Progenitor cell of endocrine pancreas (in vitro differentiated cells): ENCODE measurements around the gene HBA2. TPM values are rescaled to one million over a fixed set of nuclear protein-coding genes. Genes with fewer than 3 reads are reported as not detected.
"Not testable (repeated sequence)": the region's sequence is repeated elsewhere in the genome, so short reads cannot be mapped to it uniquely, and the experiment has no call there.

ENCODE experiments used
- DNase-seq: peaks from one replicate; pipeline ENCODE4 v3.0.0; 2021; ENCODE audit warnings: low spot score; ENCODE audit not compliant: unreplicated experiment
- H3K27ac Mint-ChIP-seq: 2 replicates; pipeline ENCODE4 v1.8.0; 2021; ENCODE audit warnings: mild to moderate bottlenecking, moderate library complexity, mixed read lengths
- H3K27me3 Mint-ChIP-seq: 2 replicates; pipeline ENCODE4 v1.8.0; 2021; ENCODE audit warnings: mixed read lengths
- H3K36me3 Mint-ChIP-seq: 2 replicates; pipeline ENCODE4 v1.8.0; 2022; ENCODE audit warnings: mixed read lengths; ENCODE audit not compliant: insufficient read depth
- H3K4me1 Mint-ChIP-seq: 2 replicates; pipeline ENCODE4 v1.8.0; 2021; ENCODE audit warnings: low read depth, mixed read lengths
- H3K4me3 Mint-ChIP-seq: 2 replicates; pipeline ENCODE4 v1.8.0; 2021; ENCODE audit warnings: low read depth, mild to moderate bottlenecking, moderate library complexity, mixed read lengths
- H3K9me3 Mint-ChIP-seq: 2 replicates; pipeline ENCODE4 v1.8.0; 2021; ENCODE audit warnings: low read depth, mixed read lengths
- CTCF ChIP-seq: fragments of 200-600 bp; sonication (generic); IDR thresholded peaks from one replicate; pipeline ENCODE4 v1.5.0; 2021; ENCODE audit warnings: antibody characterized with exemption, mild to moderate bottlenecking; ENCODE audit not compliant: unreplicated experiment
- total RNA-seq: library from RNA; stranded (reverse); gene quantifications from 2 replicates; pipeline ENCODE4 v1.2.1, GENCODE V29; 2021

HBA2 gene
- total RNA-seq, 1 donor from 2014 or later, result not detected

GRCh38 chr16:200388-200787, 27.7 kb downstream of the HBA2 start:
- Mint-ChIP-seq H3K27me3 (no peaks in the 10 kb centered on the region), H3K4me3 (no peak overlapping the region), H3K9me3 (no peaks in the 10 kb centered on the region), H3K27ac (no peak overlapping the region), H3K4me1 (no peaks in the 10 kb centered on the region), H3K36me3 (peaks cover 21% of the 10 kb centered on the region)
- no peak for DNase-seq
- TF ChIP-seq CTCF, result no peak

- Mint-ChIP-seq H3K4me1 (no peaks in the 10 kb centered on the region), H3K9me3 (no peaks in the 10 kb centered on the region), H3K27me3 (no peaks in the 10 kb centered on the region), H3K4me3 (no peak overlapping the region), H3K27ac (no peak overlapping the region), H3K36me3 (peaks cover 30% of the 10 kb centered on the region)
- TF ChIP-seq CTCF, result no peak
- DNase-seq, result no peak
These were observed 30.6 kb downstream of the HBA2 start for GRCh38 chr16:203246-203645.

- H3K27ac Mint-ChIP-seq, DNase-seq, H3K27me3 Mint-ChIP-seq, H3K4me3 Mint-ChIP-seq, H3K4me1 Mint-ChIP-seq, H3K9me3 Mint-ChIP-seq: not testable (repeated sequence)
- H3K36me3 Mint-ChIP-seq, result peaks cover 31% of the 10 kb centered on the region
These were observed 31.4 kb downstream of the HBA2 start for GRCh38 chr16:204046-204445.

GRCh38 chr16:209359-209758, 36.7 kb downstream of the HBA2 start:
- H3K4me1 Mint-ChIP-seq, H3K4me3 Mint-ChIP-seq, H3K27ac Mint-ChIP-seq, H3K27me3 Mint-ChIP-seq, DNase-seq, H3K9me3 Mint-ChIP-seq: not testable (repeated sequence)
- H3K36me3 Mint-ChIP-seq, result peaks cover 20% of the 10 kb centered on the region

GRCh38 chr16:211631-212180, 39.0 kb downstream of the HBA2 start:
- Mint-ChIP-seq H3K27ac (peak overlapping the region; percentile 64), H3K36me3 (peaks cover 18% of the 10 kb centered on the region)
- not testable (repeated sequence) for H3K27me3 Mint-ChIP-seq, H3K4me1 Mint-ChIP-seq, H3K4me3 Mint-ChIP-seq, H3K9me3 Mint-ChIP-seq, DNase-seq

GRCh38 chr16:212999-213398, 40.3 kb downstream of the HBA2 start:
- H3K4me3 Mint-ChIP-seq, result no peak overlapping the region
- no peaks in the 10 kb centered on the region for H3K9me3 Mint-ChIP-seq
- H3K27me3 Mint-ChIP-seq, result no peaks in the 10 kb centered on the region
- H3K36me3 Mint-ChIP-seq, result peaks cover 17% of the 10 kb centered on the region
- H3K4me1 Mint-ChIP-seq, result no peaks in the 10 kb centered on the region
- DNase-seq, result no peak
- peak overlapping the region; percentile 67 for H3K27ac Mint-ChIP-seq
- TF ChIP-seq CTCF, result no peak

- Mint-ChIP-seq H3K4me3 (no peak overlapping the region), H3K9me3 (no peaks in the 10 kb centered on the region), H3K27me3 (no peaks in the 10 kb centered on the region), H3K36me3 (peaks cover 22% of the 10 kb centered on the region), H3K27ac (no peak overlapping the region), H3K4me1 (no peaks in the 10 kb centered on the region)
- no peak for TF ChIP-seq CTCF
- DNase-seq, result no peak
These were observed 47.3 kb downstream of the HBA2 start for GRCh38 chr16:220021-220420.
